ENCODE measurements around the gene FAAP20. TPM values are rescaled to one million over a fixed set of nuclear protein-coding genes. Genes with fewer than 3 reads are reported as not detected.
A peak's percentile ranks its signal among the peaks of the same experiment; 100 is the strongest.

FAAP20 gene
- total and polyA plus RNA-seq, 7 donors: 17.8 to 48.1 (median 22.1) TPM

DNA sequence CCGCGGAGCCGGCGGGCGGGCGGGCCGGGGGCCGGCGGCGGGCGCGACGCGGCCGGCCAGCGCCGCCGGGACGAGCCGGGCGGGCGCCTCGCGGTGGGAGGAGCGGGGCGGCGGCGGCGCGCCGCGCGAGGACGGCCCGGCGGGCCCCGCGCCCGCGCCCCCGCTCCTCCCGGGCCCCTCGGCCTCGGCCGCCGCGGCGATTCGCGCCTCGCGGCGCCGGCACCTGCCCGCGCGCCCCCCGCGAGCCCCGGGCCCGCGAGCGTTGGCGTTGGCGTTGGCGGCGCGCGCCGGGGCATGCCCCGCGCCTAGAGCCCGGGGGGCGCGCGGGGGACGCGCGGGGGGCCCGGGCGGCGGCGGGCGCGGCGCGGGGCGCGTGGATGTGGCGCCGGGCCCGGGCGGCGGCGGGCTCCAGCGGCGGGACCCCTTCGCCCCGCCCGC, 33.6 kb upstream of the FAAP20 start, which contains the start of gene SKI:
TSS of gene SKI (plus strand) at position 163 of the 438 bp plus-strand sequence. CDS start 448 bp downstream, outside the sequence.
- H3K4me3 ChIP-seq: peak within 1 kb of the TSS; percentile 87
- H3K27me3 ChIP-seq (ENCODE audit: insufficient read depth in 3 of 3, low read length in 2 of 3): no peaks in the 10 kb centered on the region
- H3K4me1 ChIP-seq: peaks cover 36% of the 10 kb centered on the region
- H3K9me3 ChIP-seq: no peaks in the 10 kb centered on the region
- intact Hi-C loops (cut with DNase I): no loop called here
- TF ChIP-seq, protein P1, sequence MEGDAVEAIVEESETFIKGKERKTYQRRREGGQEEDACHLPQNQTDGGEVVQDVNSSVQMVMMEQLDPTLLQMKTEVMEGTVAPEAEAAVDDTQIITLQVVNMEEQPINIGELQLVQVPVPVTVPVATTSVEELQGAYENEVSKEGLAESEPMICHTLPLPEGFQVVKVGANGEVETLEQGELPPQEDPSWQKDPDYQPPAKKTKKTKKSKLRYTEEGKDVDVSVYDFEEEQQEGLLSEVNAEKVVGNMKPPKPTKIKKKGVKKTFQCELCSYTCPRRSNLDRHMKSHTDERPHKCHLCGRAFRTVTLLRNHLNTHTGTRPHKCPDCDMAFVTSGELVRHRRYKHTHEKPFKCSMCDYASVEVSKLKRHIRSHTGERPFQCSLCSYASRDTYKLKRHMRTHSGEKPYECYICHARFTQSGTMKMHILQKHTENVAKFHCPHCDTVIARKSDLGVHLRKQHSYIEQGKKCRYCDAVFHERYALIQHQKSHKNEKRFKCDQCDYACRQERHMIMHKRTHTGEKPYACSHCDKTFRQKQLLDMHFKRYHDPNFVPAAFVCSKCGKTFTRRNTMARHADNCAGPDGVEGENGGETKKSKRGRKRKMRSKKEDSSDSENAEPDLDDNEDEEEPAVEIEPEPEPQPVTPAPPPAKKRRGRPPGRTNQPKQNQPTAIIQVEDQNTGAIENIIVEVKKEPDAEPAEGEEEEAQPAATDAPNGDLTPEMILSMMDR (IDR thresholded peaks at IDR 0.05): no peak
- 0 to 1% methylated on average over 5 to 95 of the region's 100 CpGs; no CpG with 5 or more reads in 1 of the 3 donors for WGBS, 3 donors
- H3K27ac ChIP-seq: peak within 1 kb of the TSS; percentile 99
- no peak for DNase-seq
- no peaks in the 10 kb centered on the region for H3K36me3 ChIP-seq (ENCODE audit: insufficient read depth in 1 of 2, low read depth in 1 of 2)
- ATAC-seq: no peak

DNA sequence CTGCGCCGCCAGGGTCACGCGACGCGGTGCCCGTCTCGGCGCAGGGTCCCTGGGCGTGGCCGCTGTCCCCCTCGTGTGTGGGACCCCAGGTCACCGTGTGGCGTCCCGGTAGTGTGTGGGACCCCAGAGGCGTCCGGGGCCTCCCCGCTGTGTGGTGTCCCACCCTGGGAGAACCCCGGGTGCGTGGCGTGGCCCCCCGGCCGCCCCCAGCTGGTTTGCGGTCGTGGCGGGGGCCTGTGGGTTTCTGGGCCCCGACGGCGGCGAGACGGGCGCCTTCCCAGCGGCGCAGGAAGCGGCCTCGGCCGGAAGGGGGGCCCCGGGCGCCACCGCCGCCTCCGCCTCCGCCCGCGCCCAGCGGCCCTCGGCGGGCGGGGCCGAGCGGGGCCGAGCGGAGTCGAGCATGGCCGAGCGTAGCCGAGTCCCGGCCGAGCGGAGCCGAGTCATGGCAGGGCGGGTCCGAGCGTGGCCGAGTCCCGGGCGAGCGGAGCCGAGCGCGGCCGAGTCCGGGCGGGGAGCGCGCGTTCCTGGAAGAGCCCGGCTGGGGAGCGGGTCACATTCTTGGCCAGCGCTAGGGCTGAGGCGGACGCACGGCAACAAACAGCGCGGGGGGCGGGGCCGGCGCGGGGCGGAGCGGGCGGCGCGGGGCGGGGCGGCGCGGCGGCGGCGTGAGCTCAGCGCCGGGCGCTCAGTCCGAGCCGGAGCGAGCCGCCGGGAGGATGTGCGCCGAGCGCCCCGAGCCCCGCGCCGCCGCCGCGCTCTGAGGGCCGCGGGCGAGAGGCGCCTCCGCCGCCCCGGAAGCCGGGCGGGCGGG, 33.0 kb upstream of the FAAP20 start:
- Histone ChIP-seq H3K4me3 (peak overlapping the region; percentile 87), H3K27ac (peak overlapping the region; percentile 99), H3K36me3 (ENCODE audit: insufficient read depth in 1 of 2, low read depth in 1 of 2) (no peaks in the 10 kb centered on the region), H3K9me3 (no peaks in the 10 kb centered on the region), H3K27me3 (ENCODE audit: insufficient read depth in 3 of 3, low read length in 2 of 3) (no peaks in the 10 kb centered on the region), H3K4me1 (peaks cover 31% of the 10 kb centered on the region)
- ATAC-seq (peak; percentile 89 to 93 (median 91)), DNase-seq (peak; percentile 96 to 99)
- 0 to 1% (median 0%) methylated on average over 27 to 126 of the region's 129 CpGs for WGBS, 3 donors
- TF ChIP-seq, protein P1 (IDR thresholded peaks at IDR 0.05): peak; percentile 8
- intact Hi-C loops (cut with DNase I): no loop called here

DNA sequence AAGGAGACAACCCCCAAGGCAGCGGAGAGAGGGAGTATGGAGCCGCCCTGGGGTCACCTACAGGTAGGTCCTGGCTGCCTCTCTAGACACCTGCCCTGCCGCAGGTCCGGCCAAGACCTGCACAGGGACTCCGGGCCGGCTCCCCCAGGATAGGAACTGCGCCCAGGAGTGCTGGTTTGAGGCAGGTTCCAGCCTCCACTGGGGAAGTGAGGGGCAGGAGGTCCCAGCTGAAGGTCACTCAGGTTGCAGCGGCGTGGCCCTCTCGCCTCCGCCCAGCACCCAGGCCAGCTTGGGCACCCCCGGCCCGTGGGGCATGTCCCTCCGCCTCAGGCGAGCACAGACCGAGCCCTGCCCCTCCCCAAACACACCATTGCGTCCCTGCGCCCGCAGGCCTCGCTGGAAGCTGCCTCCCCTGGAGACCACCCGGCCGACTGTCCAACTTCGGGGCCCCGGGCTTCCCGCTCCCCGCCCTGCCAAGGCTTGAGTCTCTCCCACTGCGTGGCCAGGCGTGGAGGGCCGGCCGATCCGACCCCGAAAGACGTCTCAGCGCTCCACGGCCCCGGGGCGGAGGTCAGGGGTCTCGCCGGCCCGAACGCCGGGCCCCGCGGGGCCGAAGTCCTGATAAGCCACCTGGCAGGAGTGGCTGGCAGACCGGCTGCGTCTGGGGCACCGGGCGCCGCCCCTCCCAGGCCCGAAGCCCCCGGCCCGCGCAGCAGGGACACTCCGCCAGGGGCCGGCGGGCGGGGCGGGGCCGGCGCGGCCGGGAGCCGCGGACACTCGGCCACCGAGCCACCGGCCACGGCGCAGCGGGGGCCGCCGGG, 32.2 kb upstream of the FAAP20 start:
- DNase-seq: peak in 1 of 2 donors; percentile 22

DNA sequence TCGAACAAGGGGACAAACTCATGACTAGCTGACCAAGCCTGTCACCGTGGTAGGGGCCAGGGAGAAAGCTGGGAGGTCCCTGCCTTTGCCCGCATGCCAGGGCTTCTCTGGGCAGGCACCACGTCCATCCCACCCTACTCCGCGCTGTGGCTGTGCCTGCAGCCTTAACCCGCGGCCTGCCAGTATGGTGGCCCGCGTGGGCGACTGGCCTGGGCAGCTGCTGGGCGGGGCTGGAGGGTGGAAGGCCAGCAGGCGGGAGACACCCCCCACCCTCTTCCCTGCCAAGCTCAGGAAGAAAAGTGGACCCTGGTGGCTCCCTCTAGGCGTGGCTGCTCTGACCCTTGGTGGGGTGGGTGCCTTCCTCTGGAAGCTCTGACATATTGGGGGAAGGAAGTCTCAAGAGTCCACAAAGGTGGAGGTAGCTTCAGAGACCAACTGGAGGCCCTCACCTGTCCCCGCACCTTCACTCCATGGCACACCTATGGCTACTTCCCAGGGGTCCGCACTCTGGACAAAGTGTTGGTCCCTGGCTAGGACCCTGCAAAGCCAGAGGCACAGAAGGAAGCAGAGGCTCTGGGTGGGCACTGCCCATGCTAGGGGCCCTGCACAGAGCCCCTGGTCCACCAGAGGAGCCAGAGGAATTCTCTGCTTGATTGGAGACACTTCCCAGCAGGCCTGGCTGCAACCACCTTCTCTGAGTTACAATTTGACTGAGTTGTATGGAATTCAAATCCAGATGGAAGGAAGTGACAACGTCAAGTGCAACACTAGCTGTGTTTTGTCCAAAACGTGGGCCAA, 30.3 kb upstream of the FAAP20 start:
- Histone ChIP-seq H3K27ac (no peak overlapping the region), H3K27me3 (ENCODE audit: insufficient read depth in 3 of 3, low read length in 2 of 3) (no peaks in the 10 kb centered on the region), H3K4me3 (no peak overlapping the region), H3K4me1 (peaks cover 5% of the 10 kb centered on the region), H3K9me3 (no peaks in the 10 kb centered on the region), H3K36me3 (ENCODE audit: insufficient read depth in 1 of 2, low read depth in 1 of 2) (no peaks in the 10 kb centered on the region)
- TF ChIP-seq, protein P1 (IDR thresholded peaks at IDR 0.05): no peak
- intact Hi-C loops (cut with DNase I): no loop called here
- DNase-seq (no peak), ATAC-seq (no peak)
- WGBS, 3 donors: 60 to 76% (median 64%) methylated on average over 18 of the region's 18 CpGs

More for the DNA sequence above, 32.2 kb upstream of the FAAP20 start:
- peak in 2 of 4 donors; percentile 0 to 10 for ATAC-seq
- Histone ChIP-seq H3K9me3 (no peaks in the 10 kb centered on the region), H3K4me3 (peak overlapping the region; percentile 87), H3K27ac (peak overlapping the region; percentile 99), H3K36me3 (ENCODE audit: insufficient read depth in 1 of 2, low read depth in 1 of 2) (no peaks in the 10 kb centered on the region), H3K4me1 (peaks cover 23% of the 10 kb centered on the region), H3K27me3 (ENCODE audit: insufficient read depth in 3 of 3, low read length in 2 of 3) (no peaks in the 10 kb centered on the region)
- TF ChIP-seq, protein P1 (IDR thresholded peaks at IDR 0.05): no peak
- intact Hi-C loops (cut with DNase I): no loop called here
- 17 to 25% (median 22%) methylated on average over 54 to 73 of the region's 73 CpGs for WGBS, 3 donors

Measured in psoas muscle (tissue), 8 donors.